GM10248 (cell line): ENCODE data around the gene SELL.

Experiments
- CTCF ChIA-PET: fragments of 300-600 bp; sonication (Branson Sonifier 250); formaldehyde crosslinking; extraction: SDS; loops from one replicate; lab custom pipeline; 2021; ENCODE audit warnings: antibody characterized with exemption; lab: Yijun Ruan, JAX
- POLR2A ChIA-PET: fragments of 350-650 bp; sonication (Branson Sonifier 250); formaldehyde crosslinking; extraction: SDS; loops from one replicate; lab custom pipeline; 2020; ENCODE audit warnings: antibody characterized with exemption; lab: Yijun Ruan, JAX
- DNase-seq: peaks from one replicate; pipeline ENCODE4 v3.0.0; 2012; ENCODE audit errors: extremely low spot score
- TF ChIP-seq, protein P1 (sequence below): IDR thresholded peaks from 2 replicates; pipeline ENCODE4 v1.5.1; 2012; ENCODE audit warnings: mild to moderate bottlenecking, low read depth; ENCODE audit errors: extremely low read depth, missing control alignments, control extremely low read depth

Gene SELL

GRCh38 chr1:169644297-169644696, 67.1 kb downstream of the SELL start:
- POLR2A ChIA-PET, result no interaction called here
- no peak for DNase-seq
- CTCF ChIA-PET, result interaction anchor here (1.3 kb wide), 1 partner anchor 9 kb away, joined by 3 read pairs; no protein-coding TSS in a partner anchor
- TF ChIP-seq, protein P1, sequence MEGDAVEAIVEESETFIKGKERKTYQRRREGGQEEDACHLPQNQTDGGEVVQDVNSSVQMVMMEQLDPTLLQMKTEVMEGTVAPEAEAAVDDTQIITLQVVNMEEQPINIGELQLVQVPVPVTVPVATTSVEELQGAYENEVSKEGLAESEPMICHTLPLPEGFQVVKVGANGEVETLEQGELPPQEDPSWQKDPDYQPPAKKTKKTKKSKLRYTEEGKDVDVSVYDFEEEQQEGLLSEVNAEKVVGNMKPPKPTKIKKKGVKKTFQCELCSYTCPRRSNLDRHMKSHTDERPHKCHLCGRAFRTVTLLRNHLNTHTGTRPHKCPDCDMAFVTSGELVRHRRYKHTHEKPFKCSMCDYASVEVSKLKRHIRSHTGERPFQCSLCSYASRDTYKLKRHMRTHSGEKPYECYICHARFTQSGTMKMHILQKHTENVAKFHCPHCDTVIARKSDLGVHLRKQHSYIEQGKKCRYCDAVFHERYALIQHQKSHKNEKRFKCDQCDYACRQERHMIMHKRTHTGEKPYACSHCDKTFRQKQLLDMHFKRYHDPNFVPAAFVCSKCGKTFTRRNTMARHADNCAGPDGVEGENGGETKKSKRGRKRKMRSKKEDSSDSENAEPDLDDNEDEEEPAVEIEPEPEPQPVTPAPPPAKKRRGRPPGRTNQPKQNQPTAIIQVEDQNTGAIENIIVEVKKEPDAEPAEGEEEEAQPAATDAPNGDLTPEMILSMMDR, result no peak
